Neural cell (in vitro differentiated cells): ENCODE data around the gene ZNF382.

ENCODE experiments used
- CTCF ChIP-seq: fragments of 450-650 bp; IDR thresholded peaks from 2 replicates; pipeline ENCODE4 v1.5.1; 2014; ENCODE audit warnings: antibody characterized with exemption, mild to moderate bottlenecking, moderate library complexity; ENCODE audit not compliant: poor library complexity, severe bottlenecking
- EP300 ChIP-seq: fragments of 450-650 bp; conservative IDR thresholded peaks from 2 replicates; pipeline ENCODE4 v1.6.1; 2014; ENCODE audit warnings: antibody characterized with exemption, mild to moderate bottlenecking, moderate library complexity; ENCODE audit not compliant: poor library complexity, severe bottlenecking
- EZH2 ChIP-seq: fragments of 200-600, 300-800 bp; shearing (Covaris generic), sonication (generic); IDR thresholded peaks from 2 replicates; pipeline ENCODE4 v1.6.1; 2014; ENCODE audit warnings: antibody characterized with exemption, low read length, borderline replicate concordance, mild to moderate bottlenecking; ENCODE audit not compliant: insufficient read depth, poor library complexity, severe bottlenecking
- MXI1 ChIP-seq: fragments of 450-650 bp; conservative IDR thresholded peaks from 2 replicates; pipeline ENCODE4 v1.6.1; 2014; ENCODE audit warnings: antibody characterized with exemption, mild to moderate bottlenecking; ENCODE audit not compliant: poor library complexity, severe bottlenecking
- REST ChIP-seq: IDR thresholded peaks from 2 replicates; pipeline ENCODE4 v1.6.1; 2012; ENCODE audit warnings: borderline replicate concordance

DNA sequence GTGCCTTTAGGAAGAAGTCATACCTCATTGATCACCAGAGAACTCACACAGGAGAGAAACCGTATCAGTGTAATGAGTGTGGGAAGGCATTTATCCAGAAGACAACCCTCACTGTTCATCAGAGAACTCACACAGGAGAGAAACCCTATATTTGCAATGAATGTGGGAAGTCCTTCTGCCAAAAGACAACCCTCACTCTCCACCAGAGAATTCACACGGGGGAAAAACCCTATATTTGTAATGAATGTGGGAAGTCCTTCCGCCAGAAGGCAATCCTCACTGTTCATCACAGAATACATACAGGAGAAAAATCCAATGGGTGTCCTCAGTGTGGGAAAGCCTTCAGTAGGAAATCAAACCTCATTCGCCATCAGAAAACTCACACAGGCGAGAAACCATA lies 21.9 kb downstream of the ZNF382 start:
- no peak for TF ChIP-seq EP300
- TF ChIP-seq MXI1, result no peak
- TF ChIP-seq CTCF, result no peak
- TF ChIP-seq EZH2, result no peak
- TF ChIP-seq REST, result no peak
